Endodermal cell (in vitro differentiated cells): ENCODE measurements around the gene MOCS1. TPM values are rescaled to one million over a fixed set of nuclear protein-coding genes. Genes with fewer than 3 reads are reported as not detected.

ENCODE experiments used
- DNase-seq: peaks from one replicate; pipeline ENCODE4 v3.0.0-alpha.2; 2017
- H3K27ac ChIP-seq: 2 replicates; pipeline ENCODE4 v1.5.1; 2013; ENCODE audit warnings: mild to moderate bottlenecking, low read depth, low read length, moderate library complexity
- H3K27me3 ChIP-seq: 2 replicates; pipeline ENCODE4 v1.6.1; 2013; ENCODE audit warnings: mild to moderate bottlenecking, low read length, moderate library complexity; ENCODE audit not compliant: insufficient read depth, control insufficient read depth, poor library complexity, severe bottlenecking
- H3K36me3 ChIP-seq: 2 replicates; pipeline ENCODE4 v1.7.0; 2013; ENCODE audit warnings: mild to moderate bottlenecking, low read length, moderate library complexity; ENCODE audit not compliant: control insufficient read depth, insufficient read depth
- H3K4me1 ChIP-seq: one replicate; pipeline ENCODE4 v1.7.0; 2013; ENCODE audit warnings: low read length; ENCODE audit not compliant: control insufficient read depth, insufficient read depth
- H3K4me3 ChIP-seq: 2 replicates; pipeline ENCODE4 v1.5.1; 2013; ENCODE audit warnings: mild to moderate bottlenecking, low read length, moderate library complexity
- H3K9ac ChIP-seq: 2 replicates; pipeline ENCODE4 v1.6.1; 2013; ENCODE audit warnings: mild to moderate bottlenecking, low read length, moderate library complexity; ENCODE audit not compliant: poor library complexity, severe bottlenecking; ENCODE audit errors: extremely low read depth
- H3K9me3 ChIP-seq: 2 replicates; pipeline ENCODE4 v1.6.1; 2013; ENCODE audit warnings: mild to moderate bottlenecking, low read length, moderate library complexity; ENCODE audit not compliant: control insufficient read depth
- H3K27ac Mint-ChIP-seq: 2 replicates; pipeline ENCODE4 v1.8.0; 2020; ENCODE audit warnings: mixed read lengths
- H3K27me3 Mint-ChIP-seq: 2 replicates; pipeline ENCODE4 v1.8.0; 2021; ENCODE audit warnings: mild to moderate bottlenecking, mixed read lengths; ENCODE audit not compliant: insufficient read depth
- H3K36me3 Mint-ChIP-seq: 2 replicates; pipeline ENCODE4 v1.8.0; 2020; ENCODE audit warnings: low read depth, mixed read lengths
- H3K4me1 Mint-ChIP-seq: 2 replicates; pipeline ENCODE4 v1.8.0; 2020; ENCODE audit warnings: mixed read lengths
- H3K4me3 Mint-ChIP-seq: 2 replicates; pipeline ENCODE4 v1.8.0; 2020; ENCODE audit warnings: mild to moderate bottlenecking, moderate library complexity, mixed read lengths
- H3K9me3 Mint-ChIP-seq: 2 replicates; pipeline ENCODE4 v1.8.0; 2020; ENCODE audit warnings: mild to moderate bottlenecking, mixed read lengths
- CTCF ChIP-seq: fragments of 200-600 bp; sonication (generic); conservative IDR thresholded peaks from 2 replicates; pipeline ENCODE4 v1.5.0; 2021; ENCODE audit warnings: antibody characterized with exemption, mild to moderate bottlenecking
- WGBS, 2 experiments: methylation state at CpG; one replicate each; pipeline versions ENCODE4 v1.1.5 to v1.1.7; 2013; ENCODE audit warnings: missing lambda C conversion rate in 2 of 2, mixed read lengths in 1 of 2; ENCODE audit not compliant: insufficient coverage in 1 of 2, insufficient read length in 1 of 2; 5-methylcytosine and 5-hydroxymethylcytosine counted together
- total RNA-seq, 2 donors: library from RNA; stranded (reverse); fragmentation: NEBNext Ultra II Directional in 1 of 2; extraction: Animal tissue kit (Norgen Biotek cat#: 25700) in 1 of 2; gene quantifications; 2 replicates in 1 of 2; 3 replicates in 1 of 2; pipeline ENCODE4 v1.2.1, GENCODE V29; 2021

The MOCS1 gene
- total RNA-seq, 2 donors from 2014 or later, result 8.7 to 11.3 TPM

- Histone ChIP-seq H3K36me3 (no peaks in the 10 kb centered on the region), H3K4me1 (no peaks in the 10 kb centered on the region), H3K27me3 (no peaks in the 10 kb centered on the region), H3K27ac (no peak overlapping the region), H3K9ac (no peak overlapping the region), H3K9me3 (no peaks in the 10 kb centered on the region), H3K4me3 (no peak overlapping the region)
- H3K27ac Mint-ChIP-seq, result no peak overlapping the region
- peaks cover under 1% of the 10 kb centered on the region for H3K4me1 Mint-ChIP-seq
- H3K4me3 Mint-ChIP-seq, result no peak overlapping the region
- peak; percentile 89 for TF ChIP-seq CTCF
- WGBS, 2 experiments, result 55 to 67% methylated on average over 2 of the region's 2 CpGs
- no peaks in the 10 kb centered on the region for H3K36me3 Mint-ChIP-seq
- no peaks in the 10 kb centered on the region for H3K27me3 Mint-ChIP-seq
- no peaks in the 10 kb centered on the region for H3K9me3 Mint-ChIP-seq
- DNase-seq, result peak; percentile 90
Measured at GRCh38 chr6:39892490-39893129, 41.7 kb downstream of the MOCS1 start.

- no peak overlapping the region for H3K27ac ChIP-seq
- H3K27ac Mint-ChIP-seq, result no peak overlapping the region
- H3K4me3 ChIP-seq, result no peak overlapping the region
- H3K36me3 Mint-ChIP-seq, result no peaks in the 10 kb centered on the region
- no peak overlapping the region for H3K9ac ChIP-seq
- H3K36me3 ChIP-seq, result no peaks in the 10 kb centered on the region
- peaks cover 5% of the 10 kb centered on the region for H3K4me1 Mint-ChIP-seq
- H3K27me3 Mint-ChIP-seq, result no peaks in the 10 kb centered on the region
- no peak for DNase-seq
- H3K4me1 ChIP-seq, result no peaks in the 10 kb centered on the region
- 68 to 75% methylated on average over 4 of the region's 4 CpGs for WGBS, 2 experiments
- H3K9me3 ChIP-seq, result no peaks in the 10 kb centered on the region
- H3K9me3 Mint-ChIP-seq, result no peaks in the 10 kb centered on the region
- no peaks in the 10 kb centered on the region for H3K27me3 ChIP-seq
- no peak overlapping the region for H3K4me3 Mint-ChIP-seq
- TF ChIP-seq CTCF, result no peak
Measured at GRCh38 chr6:39891976-39892375, 42.3 kb downstream of the MOCS1 start.

DNA sequence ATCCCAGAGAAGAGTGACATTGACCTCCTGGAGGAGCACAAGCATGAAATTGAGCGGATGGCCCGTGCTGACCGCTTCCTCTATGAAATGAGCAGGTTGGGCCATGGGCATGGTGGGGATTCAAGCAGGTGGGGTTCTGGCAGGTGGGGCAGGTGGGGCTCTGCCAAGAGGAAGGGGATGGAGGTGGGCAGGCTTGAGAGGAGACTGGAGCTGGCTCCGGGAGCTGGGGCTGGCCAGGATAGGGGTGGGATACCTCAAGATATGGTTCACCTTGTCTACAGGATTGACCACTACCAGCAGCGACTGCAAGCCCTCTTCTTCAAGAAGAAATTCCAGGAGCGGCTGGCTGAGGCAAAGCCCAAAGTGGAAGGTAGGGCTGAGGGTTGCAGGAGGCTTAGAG lies 42.9 kb downstream of the MOCS1 start:
- 91 to 100% methylated on average over 1 to 6 of the region's 6 CpGs for WGBS, 2 experiments
- Histone ChIP-seq H3K9ac (no peak overlapping the region), H3K27me3 (no peaks in the 10 kb centered on the region), H3K27ac (no peak overlapping the region), H3K9me3 (no peaks in the 10 kb centered on the region), H3K36me3 (no peaks in the 10 kb centered on the region), H3K4me1 (peaks cover 1% of the 10 kb centered on the region), H3K4me3 (no peak overlapping the region)
- no peak for DNase-seq
- no peaks in the 10 kb centered on the region for H3K27me3 Mint-ChIP-seq
- H3K9me3 Mint-ChIP-seq, result no peaks in the 10 kb centered on the region
- peaks cover 6% of the 10 kb centered on the region for H3K4me1 Mint-ChIP-seq
- no peak overlapping the region for H3K27ac Mint-ChIP-seq
- H3K4me3 Mint-ChIP-seq, result no peak overlapping the region
- H3K36me3 Mint-ChIP-seq, result no peaks in the 10 kb centered on the region
- no peak for TF ChIP-seq CTCF
